C4-2B (cell line): ENCODE data around the gene CFAP299.

Experiments
- CTCF ChIP-seq: fragments of 450-650 bp; conservative IDR thresholded peaks from 2 replicates; pipeline ENCODE4 v1.5.1; 2017; ENCODE audit warnings: mild to moderate bottlenecking
- ZFX ChIP-seq: fragments of 450-650 bp; IDR thresholded peaks from 2 replicates; pipeline ENCODE4 v1.6.1; 2017

GRCh38 chr4:80540349-80540748, 204.8 kb downstream of the CFAP299 start:
- TF ChIP-seq CTCF = no peak
- TF ChIP-seq ZFX = no peak
